ENCODE measurements around the gene PRM3.

DNA sequence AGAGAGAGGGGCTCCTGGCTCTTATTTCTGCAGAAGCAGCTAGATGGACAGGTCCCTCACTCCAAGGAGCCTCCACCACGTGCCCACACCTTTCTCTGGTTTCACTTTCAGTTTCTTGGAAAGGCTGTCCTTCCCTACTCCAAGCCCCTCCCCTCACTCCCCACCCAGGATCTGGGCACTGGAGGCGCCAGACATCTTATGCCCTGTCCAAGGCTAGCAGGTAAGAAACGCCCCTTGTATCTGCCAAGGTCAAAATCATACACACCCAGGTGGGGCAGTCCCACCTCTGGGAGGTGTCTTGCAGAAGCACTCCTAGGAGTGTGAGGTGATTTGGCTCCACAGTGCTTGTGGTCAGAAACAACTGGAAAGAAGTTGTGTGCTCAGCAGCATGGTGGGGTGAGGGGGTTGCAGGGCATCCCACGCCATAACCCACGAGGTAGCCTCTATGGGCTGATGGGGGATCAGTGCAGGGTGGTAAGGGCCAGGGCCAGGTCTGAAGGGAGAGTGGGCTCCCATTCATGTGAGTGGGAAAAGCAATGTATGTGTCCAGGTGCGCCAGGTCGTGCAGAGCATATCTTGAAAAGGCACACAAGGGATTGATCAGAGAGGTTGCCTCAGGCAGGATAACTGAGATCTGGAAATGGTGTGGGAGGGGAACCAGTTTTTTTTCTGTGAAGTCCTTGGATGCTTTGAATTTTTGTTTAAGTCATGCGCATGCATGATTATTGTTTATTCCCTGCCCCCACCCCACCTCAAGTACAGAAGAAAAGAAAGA lies 39.5 kb upstream of the PRM3 start:
- TF ChIP-seq, protein P1, sequence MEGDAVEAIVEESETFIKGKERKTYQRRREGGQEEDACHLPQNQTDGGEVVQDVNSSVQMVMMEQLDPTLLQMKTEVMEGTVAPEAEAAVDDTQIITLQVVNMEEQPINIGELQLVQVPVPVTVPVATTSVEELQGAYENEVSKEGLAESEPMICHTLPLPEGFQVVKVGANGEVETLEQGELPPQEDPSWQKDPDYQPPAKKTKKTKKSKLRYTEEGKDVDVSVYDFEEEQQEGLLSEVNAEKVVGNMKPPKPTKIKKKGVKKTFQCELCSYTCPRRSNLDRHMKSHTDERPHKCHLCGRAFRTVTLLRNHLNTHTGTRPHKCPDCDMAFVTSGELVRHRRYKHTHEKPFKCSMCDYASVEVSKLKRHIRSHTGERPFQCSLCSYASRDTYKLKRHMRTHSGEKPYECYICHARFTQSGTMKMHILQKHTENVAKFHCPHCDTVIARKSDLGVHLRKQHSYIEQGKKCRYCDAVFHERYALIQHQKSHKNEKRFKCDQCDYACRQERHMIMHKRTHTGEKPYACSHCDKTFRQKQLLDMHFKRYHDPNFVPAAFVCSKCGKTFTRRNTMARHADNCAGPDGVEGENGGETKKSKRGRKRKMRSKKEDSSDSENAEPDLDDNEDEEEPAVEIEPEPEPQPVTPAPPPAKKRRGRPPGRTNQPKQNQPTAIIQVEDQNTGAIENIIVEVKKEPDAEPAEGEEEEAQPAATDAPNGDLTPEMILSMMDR (IDR thresholded peaks at IDR 0.05 in 4 of 5, conservative IDR thresholded peaks at IDR 0.05 in 1 of 5), result no peak
- no peak for TF ChIP-seq POLR2A (IDR thresholded peaks at IDR 0.05)
